Body of pancreas (tissue), 4 donors: ENCODE results near the gene TFIP11.

Experiments
- CTCF ChIP-seq, 7 experiments: fragments of 450-650 bp in 4 of 7; fragments of 200-600 bp in 3 of 7; sonication (generic) in 3 of 7; IDR thresholded peaks; one replicate each; pipeline ENCODE4 v1.5.1; 2016 to 2019; ENCODE audit warnings: antibody characterized with exemption in 7 of 7
- POLR2A ChIP-seq, 3 donors: fragments of 450-650 bp; IDR thresholded peaks; one replicate each; pipeline ENCODE4 v1.6.1; 2016; ENCODE audit warnings: antibody characterized with exemption in 3 of 3, mild to moderate bottlenecking in 2 of 3

- no peak for TF ChIP-seq CTCF (IDR thresholded peaks at IDR 0.05)
- no peak for TF ChIP-seq POLR2A (IDR thresholded peaks at IDR 0.05)
These were observed 15.5 kb upstream of the TFIP11 start for GRCh38 chr22:26527574-26528465.
